Measurements from ENCODE around the gene FYN. TPM values are rescaled to one million over a fixed set of nuclear protein-coding genes. Genes with fewer than 3 reads are reported as not detected.
A peak's percentile ranks its signal among the peaks of the same experiment; 100 is the strongest.

The FYN gene
- total RNA-seq, 1 donor from 2014 or later, result 260 TPM

DNA sequence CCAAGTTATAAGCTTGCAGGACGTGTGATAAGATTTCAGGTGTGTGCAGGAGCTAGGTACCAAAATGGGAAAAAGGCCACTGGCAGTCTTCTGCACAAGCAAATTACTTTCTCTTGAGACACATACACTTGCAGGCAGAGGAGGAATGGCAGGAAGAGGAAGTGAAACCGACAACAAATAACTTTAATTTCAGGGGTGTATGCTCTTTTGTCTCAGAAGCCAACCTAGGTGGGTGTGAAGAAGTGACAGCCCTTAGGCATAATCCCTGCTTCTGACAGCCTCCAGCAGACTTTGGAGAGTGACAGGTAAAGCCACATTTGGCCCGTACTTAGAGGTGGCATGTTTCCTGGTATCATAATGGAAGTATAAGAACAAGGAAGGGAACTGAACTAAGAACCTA lies 148.7 kb downstream of the FYN start:
- H3K27ac Mint-ChIP-seq (ENCODE audit: unreplicated experiment), result no peak overlapping the region
- H3K27me3 Mint-ChIP-seq (ENCODE audit: low read depth), result no peaks in the 10 kb centered on the region
- H3K4me3 Mint-ChIP-seq, result no peak overlapping the region
- no peaks in the 10 kb centered on the region for H3K9me3 Mint-ChIP-seq
- no peak for DNase-seq (ENCODE audit: low read depth, low spot score)
- TF ChIP-seq, protein P1, sequence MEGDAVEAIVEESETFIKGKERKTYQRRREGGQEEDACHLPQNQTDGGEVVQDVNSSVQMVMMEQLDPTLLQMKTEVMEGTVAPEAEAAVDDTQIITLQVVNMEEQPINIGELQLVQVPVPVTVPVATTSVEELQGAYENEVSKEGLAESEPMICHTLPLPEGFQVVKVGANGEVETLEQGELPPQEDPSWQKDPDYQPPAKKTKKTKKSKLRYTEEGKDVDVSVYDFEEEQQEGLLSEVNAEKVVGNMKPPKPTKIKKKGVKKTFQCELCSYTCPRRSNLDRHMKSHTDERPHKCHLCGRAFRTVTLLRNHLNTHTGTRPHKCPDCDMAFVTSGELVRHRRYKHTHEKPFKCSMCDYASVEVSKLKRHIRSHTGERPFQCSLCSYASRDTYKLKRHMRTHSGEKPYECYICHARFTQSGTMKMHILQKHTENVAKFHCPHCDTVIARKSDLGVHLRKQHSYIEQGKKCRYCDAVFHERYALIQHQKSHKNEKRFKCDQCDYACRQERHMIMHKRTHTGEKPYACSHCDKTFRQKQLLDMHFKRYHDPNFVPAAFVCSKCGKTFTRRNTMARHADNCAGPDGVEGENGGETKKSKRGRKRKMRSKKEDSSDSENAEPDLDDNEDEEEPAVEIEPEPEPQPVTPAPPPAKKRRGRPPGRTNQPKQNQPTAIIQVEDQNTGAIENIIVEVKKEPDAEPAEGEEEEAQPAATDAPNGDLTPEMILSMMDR (conservative IDR thresholded peaks at IDR 0.05), result no peak
- H3K36me3 Mint-ChIP-seq (ENCODE audit: low read depth), result peaks cover 27% of the 10 kb centered on the region
- H3K4me1 Mint-ChIP-seq, result peaks cover 40% of the 10 kb centered on the region

DNA sequence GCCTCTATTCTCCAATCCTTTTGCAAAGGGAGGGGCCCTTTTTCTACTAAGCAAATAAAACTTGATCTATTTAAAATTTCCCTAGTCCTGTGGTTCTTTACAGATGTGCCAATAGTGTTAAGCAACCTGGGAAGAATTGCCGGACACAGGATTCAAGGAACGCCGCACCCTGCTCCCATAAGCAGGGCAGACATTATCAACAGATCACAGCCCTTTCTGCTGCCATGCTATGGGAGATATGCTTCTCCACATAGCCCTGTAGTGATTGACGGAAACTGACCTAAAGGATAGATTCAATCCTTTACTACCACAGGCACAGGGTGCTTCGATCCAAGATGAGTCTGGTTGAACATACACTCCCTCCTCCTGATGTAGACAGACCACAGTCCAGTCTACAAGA lies 149.2 kb downstream of the FYN start:
- Mint-ChIP-seq H3K27ac (ENCODE audit: unreplicated experiment) (no peak overlapping the region), H3K27me3 (ENCODE audit: low read depth) (no peaks in the 10 kb centered on the region), H3K36me3 (ENCODE audit: low read depth) (peaks cover 28% of the 10 kb centered on the region), H3K4me1 (peaks cover 39% of the 10 kb centered on the region), H3K9me3 (no peaks in the 10 kb centered on the region), H3K4me3 (no peak overlapping the region)
- TF ChIP-seq, protein P1 (conservative IDR thresholded peaks at IDR 0.05), result no peak
- DNase-seq (ENCODE audit: low read depth, low spot score), result no peak

- Mint-ChIP-seq H3K4me3 (no peak overlapping the region), H3K9me3 (no peaks in the 10 kb centered on the region), H3K4me1 (peaks cover 43% of the 10 kb centered on the region), H3K27ac (ENCODE audit: unreplicated experiment) (no peak overlapping the region), H3K36me3 (ENCODE audit: low read depth) (peaks cover 32% of the 10 kb centered on the region), H3K27me3 (ENCODE audit: low read depth) (no peaks in the 10 kb centered on the region)
- TF ChIP-seq, protein P1 (conservative IDR thresholded peaks at IDR 0.05), result no peak
- DNase-seq (ENCODE audit: low read depth, low spot score), result no peak
These were observed 149.8 kb downstream of the FYN start for GRCh38 chr6:111723412-111723970.

- no peaks in the 10 kb centered on the region for H3K9me3 Mint-ChIP-seq
- H3K4me3 Mint-ChIP-seq, result no peak overlapping the region
- TF ChIP-seq, protein P1 (conservative IDR thresholded peaks at IDR 0.05), result no peak
- H3K36me3 Mint-ChIP-seq (ENCODE audit: low read depth), result peaks cover 35% of the 10 kb centered on the region
- H3K27ac Mint-ChIP-seq (ENCODE audit: unreplicated experiment), result no peak overlapping the region
- DNase-seq (ENCODE audit: low read depth, low spot score), result no peak
- peaks cover 42% of the 10 kb centered on the region for H3K4me1 Mint-ChIP-seq
- no peaks in the 10 kb centered on the region for H3K27me3 Mint-ChIP-seq (ENCODE audit: low read depth)
These were observed 151.0 kb downstream of the FYN start for GRCh38 chr6:111722179-111722731.

- DNase-seq (ENCODE audit: low read depth, low spot score), result no peak
- H3K4me1 Mint-ChIP-seq, result peaks cover 38% of the 10 kb centered on the region
- no peaks in the 10 kb centered on the region for H3K9me3 Mint-ChIP-seq
- TF ChIP-seq, protein P1 (conservative IDR thresholded peaks at IDR 0.05), result peak; percentile 67
- no peak overlapping the region for H3K27ac Mint-ChIP-seq (ENCODE audit: unreplicated experiment)
- no peaks in the 10 kb centered on the region for H3K27me3 Mint-ChIP-seq (ENCODE audit: low read depth)
- H3K36me3 Mint-ChIP-seq (ENCODE audit: low read depth), result peaks cover 30% of the 10 kb centered on the region
- no peak overlapping the region for H3K4me3 Mint-ChIP-seq
These were observed 151.5 kb downstream of the FYN start for GRCh38 chr6:111721753-111722154.
